Astrocyte of the spinal cord (primary cell): ENCODE results near the gene GAB2.

Experiments used
- DNase-seq: peaks from one replicate; pipeline ENCODE4 v3.0.0; 2011; ENCODE audit warnings: low read depth, low spot score
- H3K4me3 ChIP-seq: 2 replicates; pipeline ENCODE4 v1.5.1; 2011; ENCODE audit warnings: low read depth, mild to moderate bottlenecking, low read length, moderate library complexity
- CTCF ChIP-seq: IDR thresholded peaks from 2 replicates; pipeline ENCODE4 v1.5.1; 2012; ENCODE audit warnings: low read depth, mild to moderate bottlenecking, low read length, inconsistent platforms
- in situ Hi-C: cut with HindIII; loops from 2 replicates; pipeline ENCODE4 v1.10.0; 2017; ENCODE audit warnings: low sequenced_read_pairs

The GAB2 gene

GRCh38 chr11:78310500-78310909 is 107.1 kb downstream of the GAB2 start:
- DNase-seq: no peak
- in situ Hi-C loops: no loop called here
- no peak for TF ChIP-seq CTCF
- no peak overlapping the region for H3K4me3 ChIP-seq

- DNase-seq: no peak
- H3K4me3 ChIP-seq: no peak overlapping the region
- no peak for TF ChIP-seq CTCF
- in situ Hi-C loops: no loop called here
Observed at GRCh38 chr11:78304201-78304600, 113.4 kb downstream of the GAB2 start.

- no peak for TF ChIP-seq CTCF
- no peak for DNase-seq
- in situ Hi-C loops: no loop called here
- no peak overlapping the region for H3K4me3 ChIP-seq
Observed at GRCh38 chr11:78300108-78300839, 117.3 kb downstream of the GAB2 start.

GRCh38 chr11:78299000-78299710 is 118.5 kb downstream of the GAB2 start:
- TF ChIP-seq CTCF: no peak
- H3K4me3 ChIP-seq: no peak overlapping the region
- in situ Hi-C loops: no loop called here
- DNase-seq: no peak

GRCh38 chr11:78298291-78298771 is 119.3 kb downstream of the GAB2 start:
- no peak for TF ChIP-seq CTCF
- no peak for DNase-seq
- no peak overlapping the region for H3K4me3 ChIP-seq
- in situ Hi-C loops: no loop called here

- H3K4me3 ChIP-seq: no peak overlapping the region
- TF ChIP-seq CTCF: no peak
- in situ Hi-C loops: no loop called here
- no peak for DNase-seq
Observed at GRCh38 chr11:78295991-78296930, 121.4 kb downstream of the GAB2 start.
